Ovary (tissue), 9 donors: ENCODE results near the gene ANXA6. TPM values are rescaled to one million over a fixed set of nuclear protein-coding genes. Genes with fewer than 3 reads are reported as not detected.

ENCODE experiments used
- DNase-seq, 5 donors: peaks; one replicate each; pipeline ENCODE4 v3.0.0-alpha.2; 2019 to 2020
- H3K27ac ChIP-seq, 2 donors: fragments of 200-600 bp; one replicate each; pipeline versions ENCODE4 v1.5.1 to v1.8.0; 2019 to 2022
- H3K27me3 ChIP-seq: fragments of 200-600 bp; one replicate; pipeline ENCODE4 v1.8.0; 2022
- H3K36me3 ChIP-seq: fragments of 200-600 bp; sonication (generic); one replicate; pipeline ENCODE4 v1.5.1; 2019
- H3K4me1 ChIP-seq: one replicate; pipeline ENCODE4 v1.8.1; 2013; ENCODE audit warnings: mild to moderate bottlenecking, moderate library complexity; ENCODE audit not compliant: insufficient read depth
- H3K4me3 ChIP-seq: fragments of 200-600 bp; sonication (generic); one replicate; pipeline ENCODE4 v1.5.1; 2017
- H3K9me3 ChIP-seq, 2 donors: fragments of 200-600 bp in 1 of 2; sonication (generic) in 1 of 2; one replicate each; pipeline versions ENCODE4 v1.5.1 to v1.8.1; 2013 to 2019; ENCODE audit warnings: mild to moderate bottlenecking in 1 of 2, moderate library complexity in 1 of 2
- CTCF ChIP-seq, 3 donors: fragments of 450-650 bp in 2 of 3; fragments of 200-600 bp in 1 of 3; IDR thresholded peaks; one replicate each; pipeline versions ENCODE4 v1.5.1 to v1.8.0; 2016 to 2022; ENCODE audit warnings: antibody characterized with exemption in 3 of 3, mild to moderate bottlenecking in 1 of 3
- EP300 ChIP-seq: sonication (generic); formaldehyde crosslinking; IDR thresholded peaks from one replicate; pipeline ENCODE4 v1.6.1; 2017; ENCODE audit warnings: antibody characterized with exemption
- POLR2A ChIP-seq: fragments of 450-650 bp; IDR thresholded peaks from one replicate; pipeline ENCODE4 v1.6.1; 2017; ENCODE audit warnings: antibody characterized with exemption, mild to moderate bottlenecking, moderate library complexity
- WGBS, 3 donors: extraction: QIAGEN DNeasy Blood & Tissue Kit in 1 of 3; methylation state at CpG; one replicate each; pipeline versions ENCODE4 v1.1.5 to v1.1.7; 2013 to 2017; 5-methylcytosine and 5-hydroxymethylcytosine counted together
- intact Hi-C, 4 donors: fragments of 100-400 bp; cut with DNase I; formaldehyde crosslinking; loops; one replicate each; pipeline versions ENCODE4 v1.11.0 to v1.15.1; 2022 to 2023
- polyA plus RNA-seq, 2 donors: library from polyadenylated mRNA; stranded (reverse); fragments of 200-250 nt in 1 of 2; fragments of 350-450 nt in 1 of 2; fragmentation: Illumina TruSeq in 1 of 2; extraction: RNeasy Lipid Tissue Mini Kit (QIAGEN cat#74804) in 1 of 2; gene quantifications; one replicate each; pipeline ENCODE4 v1.2.3, GENCODE V29; 2013 to 2014
- total RNA-seq, 7 donors: library from RNA; depleted of rRNA in 2 of 7; stranded (reverse); fragments of >200 nt in 2 of 7; fragmentation: NEBNext Ultra II Directional in 3 of 7; extraction: Animal tissue kit (Norgen Biotek cat#: 25700) in 3 of 7; gene quantifications; one replicate each; pipeline versions ENCODE4 v1.1.0 to v1.2.4, GENCODE V29; 2016 to 2023
- donor health status: DM: no; HTN: no; CAD: no; lungs with moderate emphysema.
- donor health status: DM: no; HTN: no; CAD: no.
- donor health status: Bipolar disorder and iron deficiency.
- donor health status: DM: yes; HTN: yes; CAD: no.
- donor health status: DM: no; HTN: no; CAD: no.
- donor health status: DM: yes; HTN: yes; CAD: no.

ANXA6 gene
- total and polyA plus RNA-seq, 9 donors = 117 to 541 (median 225) TPM

GRCh38 chr5:151078490-151079262 lies 78.9 kb downstream of the ANXA6 start:
- Histone ChIP-seq H3K4me1 (peaks cover 4% of the 10 kb centered on the region), H3K27ac (no peak overlapping the region)

GRCh38 chr5:151077967-151078366 lies 79.6 kb downstream of the ANXA6 start:
- Histone ChIP-seq H3K4me3 (no peak overlapping the region), H3K4me1 (peaks cover 4% of the 10 kb centered on the region), H3K9me3 (no peaks in the 10 kb centered on the region), H3K27ac (no peak overlapping the region), H3K27me3 (no peaks in the 10 kb centered on the region), H3K36me3 (no peaks in the 10 kb centered on the region)
- intact Hi-C loops = no loop called here
- WGBS, 3 donors = 91 to 98% (median 97%) methylated on average over 3 of the region's 3 CpGs
- no peak for DNase-seq
- TF ChIP-seq CTCF (IDR thresholded peaks at IDR 0.05) (no peak), POLR2A (no peak), EP300 (no peak)

More at GRCh38 chr5:151078490-151079262, 78.9 kb downstream of the ANXA6 start:
- Histone ChIP-seq H3K9me3 (no peaks in the 10 kb centered on the region), H3K36me3 (no peaks in the 10 kb centered on the region), H3K27me3 (no peaks in the 10 kb centered on the region), H3K4me3 (no peak overlapping the region)
- TF ChIP-seq POLR2A (no peak), EP300 (no peak), CTCF (IDR thresholded peaks at IDR 0.05) (no peak)
- WGBS, 3 donors = 57 to 77% (median 71%) methylated on average over 16 of the region's 16 CpGs
- no peak for DNase-seq
- intact Hi-C loops = no loop called here

- no peaks in the 10 kb centered on the region for H3K9me3 ChIP-seq
- H3K36me3 ChIP-seq = no peaks in the 10 kb centered on the region
- intact Hi-C loops = no loop called here
- peaks cover 4% of the 10 kb centered on the region for H3K4me1 ChIP-seq
- H3K4me3 ChIP-seq = no peak overlapping the region
- H3K27ac ChIP-seq = no peak overlapping the region
- no peaks in the 10 kb centered on the region for H3K27me3 ChIP-seq
- DNase-seq = no peak
- no peak for TF ChIP-seq POLR2A
- no peak for TF ChIP-seq CTCF (IDR thresholded peaks at IDR 0.05)
- TF ChIP-seq EP300 = no peak
- 92 to 97% (median 93%) methylated on average over 9 of the region's 9 CpGs for WGBS, 3 donors
Measured at GRCh38 chr5:151077419-151077818, 80.2 kb downstream of the ANXA6 start.

- intact Hi-C loops = no loop called here
- H3K27ac ChIP-seq = no peak overlapping the region
- 91 to 95% (median 92%) methylated on average over 6 of the region's 6 CpGs for WGBS, 3 donors
- no peaks in the 10 kb centered on the region for H3K36me3 ChIP-seq
- no peaks in the 10 kb centered on the region for H3K9me3 ChIP-seq
- DNase-seq = no peak
- TF ChIP-seq EP300 = no peak
- TF ChIP-seq CTCF (IDR thresholded peaks at IDR 0.05) = no peak
- TF ChIP-seq POLR2A = no peak
- no peaks in the 10 kb centered on the region for H3K27me3 ChIP-seq
- peaks cover 4% of the 10 kb centered on the region for H3K4me1 ChIP-seq
- no peak overlapping the region for H3K4me3 ChIP-seq
Measured at GRCh38 chr5:151076616-151077015, 81.0 kb downstream of the ANXA6 start.
